HCT116 (cell line): ENCODE results near the gene FSTL4.

Experiments used
- EZH2phosphoT487 ChIP-seq: fragments of 200-600 bp; IDR thresholded peaks from 2 replicates; pipeline ENCODE4 v1.6.1; 2018; ENCODE audit warnings: antibody characterized with exemption, borderline replicate concordance
- TF ChIP-seq, protein P1 (sequence below), 3 experiments: fragments of 200-600 bp in 1 of 3; sonication (generic) in 1 of 3; IDR thresholded peaks in 2 of 3; conservative IDR thresholded peaks in 1 of 3; 2 replicates each; pipeline ENCODE4 v1.5.1; 2012 to 2017; ENCODE audit warnings: low read depth in 2 of 3, low read length in 2 of 3, antibody characterized with exemption in 1 of 3, borderline replicate concordance in 1 of 3, control low read depth in 1 of 3, mild to moderate bottlenecking in 1 of 3, mixed read lengths in 1 of 3, mixed run types in 1 of 3, moderate library complexity in 1 of 3; ENCODE audit not compliant: insufficient read depth in 1 of 3

GRCh38 chr5:133284306-133284705 is 328.0 kb downstream of the FSTL4 start:
- no peak for TF ChIP-seq EZH2phosphoT487
- TF ChIP-seq, protein P1, sequence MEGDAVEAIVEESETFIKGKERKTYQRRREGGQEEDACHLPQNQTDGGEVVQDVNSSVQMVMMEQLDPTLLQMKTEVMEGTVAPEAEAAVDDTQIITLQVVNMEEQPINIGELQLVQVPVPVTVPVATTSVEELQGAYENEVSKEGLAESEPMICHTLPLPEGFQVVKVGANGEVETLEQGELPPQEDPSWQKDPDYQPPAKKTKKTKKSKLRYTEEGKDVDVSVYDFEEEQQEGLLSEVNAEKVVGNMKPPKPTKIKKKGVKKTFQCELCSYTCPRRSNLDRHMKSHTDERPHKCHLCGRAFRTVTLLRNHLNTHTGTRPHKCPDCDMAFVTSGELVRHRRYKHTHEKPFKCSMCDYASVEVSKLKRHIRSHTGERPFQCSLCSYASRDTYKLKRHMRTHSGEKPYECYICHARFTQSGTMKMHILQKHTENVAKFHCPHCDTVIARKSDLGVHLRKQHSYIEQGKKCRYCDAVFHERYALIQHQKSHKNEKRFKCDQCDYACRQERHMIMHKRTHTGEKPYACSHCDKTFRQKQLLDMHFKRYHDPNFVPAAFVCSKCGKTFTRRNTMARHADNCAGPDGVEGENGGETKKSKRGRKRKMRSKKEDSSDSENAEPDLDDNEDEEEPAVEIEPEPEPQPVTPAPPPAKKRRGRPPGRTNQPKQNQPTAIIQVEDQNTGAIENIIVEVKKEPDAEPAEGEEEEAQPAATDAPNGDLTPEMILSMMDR (IDR thresholded peaks at IDR 0.05 in 2 of 3, conservative IDR thresholded peaks at IDR 0.05 in 1 of 3; ENCODE audit: borderline replicate concordance in 1 of 3, insufficient read depth in 1 of 3, low read depth in 2 of 3, low read length in 2 of 3): no peak
